IPS-15b (cell line): ENCODE results near the gene SETD1A.
"Not testable (repeated sequence)": the region's sequence is repeated elsewhere in the genome, so short reads cannot be mapped to it uniquely, and the experiment has no call there.

Experiments
- H3K27me3 ChIP-seq: one replicate; pipeline ENCODE4 v1.6.1; 2013; ENCODE audit warnings: low read length; ENCODE audit not compliant: control insufficient read depth, insufficient read depth
- H3K36me3 ChIP-seq: one replicate; pipeline ENCODE4 v1.6.1; 2013; ENCODE audit warnings: low read length; ENCODE audit not compliant: control insufficient read depth, insufficient read depth
- H3K4me1 ChIP-seq: one replicate; pipeline ENCODE4 v1.6.1; 2013; ENCODE audit warnings: mild to moderate bottlenecking, low read length; ENCODE audit not compliant: control insufficient read depth, insufficient read depth
- H3K4me3 ChIP-seq: one replicate; pipeline ENCODE4 v1.5.1; 2013; ENCODE audit warnings: low read depth, low read length
- H3K9ac ChIP-seq: one replicate; pipeline ENCODE4 v1.6.1; 2013; ENCODE audit warnings: low read depth, mild to moderate bottlenecking, low read length
- H3K9me3 ChIP-seq: one replicate; pipeline ENCODE4 v1.6.1; 2013; ENCODE audit warnings: mild to moderate bottlenecking, low read length; ENCODE audit not compliant: control insufficient read depth, insufficient read depth

SETD1A gene

DNA sequence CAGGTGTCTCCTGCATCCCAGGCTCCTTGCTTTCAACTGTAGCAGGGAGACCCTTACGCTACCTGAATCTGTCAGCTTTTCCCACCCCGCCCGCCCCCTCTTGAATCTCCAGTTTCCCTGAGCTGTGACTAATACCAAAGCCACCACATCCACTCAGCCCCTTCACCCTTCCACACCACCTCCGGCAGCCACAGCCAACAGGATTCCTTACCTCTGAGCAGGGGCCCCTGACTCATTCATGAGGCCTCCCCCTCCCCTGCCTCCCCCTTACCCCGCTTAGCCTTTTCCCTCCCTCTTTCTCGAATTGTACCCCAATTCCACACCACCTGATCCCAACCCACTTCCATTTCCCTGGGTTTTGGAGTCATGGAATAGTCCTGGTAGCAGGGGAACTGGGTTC lies 50.6 kb downstream of the SETD1A start:
- no peaks in the 10 kb centered on the region for H3K9me3 ChIP-seq
- no peak overlapping the region for H3K4me3 ChIP-seq
- H3K36me3 ChIP-seq, result no peaks in the 10 kb centered on the region
- H3K27me3 ChIP-seq, result peaks cover 5% of the 10 kb centered on the region
- H3K9ac ChIP-seq, result no peak overlapping the region
- H3K4me1 ChIP-seq, result no peaks in the 10 kb centered on the region

- Histone ChIP-seq H3K4me3 (no peak overlapping the region), H3K36me3 (no peaks in the 10 kb centered on the region), H3K4me1 (no peaks in the 10 kb centered on the region), H3K9me3 (no peaks in the 10 kb centered on the region), H3K9ac (no peak overlapping the region), H3K27me3 (peaks cover 6% of the 10 kb centered on the region)
Observed at GRCh38 chr16:31008551-31008950, 51.0 kb downstream of the SETD1A start.

GRCh38 chr16:31009120-31009519 lies 51.6 kb downstream of the SETD1A start:
- Histone ChIP-seq H3K27me3 (peaks cover 7% of the 10 kb centered on the region), H3K36me3 (no peaks in the 10 kb centered on the region), H3K4me3 (no peak overlapping the region), H3K9ac (no peak overlapping the region), H3K9me3 (no peaks in the 10 kb centered on the region), H3K4me1 (no peaks in the 10 kb centered on the region)

DNA sequence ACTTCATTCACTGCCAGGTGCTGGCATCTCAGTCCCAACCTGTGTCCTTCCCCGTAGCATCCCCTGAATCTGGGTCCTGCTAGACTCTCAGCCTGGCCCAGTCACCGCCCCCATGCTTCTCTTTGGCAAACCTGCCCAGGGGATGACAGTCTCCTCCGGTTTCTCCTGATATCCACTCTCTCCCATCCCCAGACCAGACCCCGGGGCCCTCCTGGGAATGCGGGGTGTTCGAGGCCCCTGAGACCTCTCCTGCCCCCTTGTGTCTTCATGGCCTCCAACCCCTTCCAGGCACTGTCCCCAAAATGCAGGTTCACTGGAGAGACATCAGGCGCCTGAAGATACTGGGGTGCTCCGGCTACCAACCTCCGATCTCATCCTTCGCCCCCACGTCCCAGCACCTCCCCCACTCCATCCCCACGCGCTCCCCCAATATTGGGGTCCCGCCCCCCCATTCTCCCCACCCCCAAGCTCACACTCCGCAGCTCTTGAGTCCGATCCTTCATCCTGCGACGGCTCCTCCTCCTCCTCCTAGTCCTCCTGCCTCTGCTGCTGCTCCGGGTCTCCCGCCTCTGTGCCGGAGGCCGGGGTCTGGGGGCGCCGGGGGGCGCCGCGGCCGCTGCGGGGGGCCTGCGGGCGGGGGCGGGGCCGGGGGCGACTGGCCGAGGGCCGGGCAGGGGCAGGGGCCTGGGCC lies 52.5 kb downstream of the SETD1A start:
- H3K27me3 ChIP-seq, result peaks cover 7% of the 10 kb centered on the region
- H3K9ac ChIP-seq, result no peak overlapping the region
- no peaks in the 10 kb centered on the region for H3K36me3 ChIP-seq
- H3K4me1 ChIP-seq, result no peaks in the 10 kb centered on the region
- H3K9me3 ChIP-seq, result no peaks in the 10 kb centered on the region
- H3K4me3 ChIP-seq, result peak overlapping the region; percentile 71

DNA sequence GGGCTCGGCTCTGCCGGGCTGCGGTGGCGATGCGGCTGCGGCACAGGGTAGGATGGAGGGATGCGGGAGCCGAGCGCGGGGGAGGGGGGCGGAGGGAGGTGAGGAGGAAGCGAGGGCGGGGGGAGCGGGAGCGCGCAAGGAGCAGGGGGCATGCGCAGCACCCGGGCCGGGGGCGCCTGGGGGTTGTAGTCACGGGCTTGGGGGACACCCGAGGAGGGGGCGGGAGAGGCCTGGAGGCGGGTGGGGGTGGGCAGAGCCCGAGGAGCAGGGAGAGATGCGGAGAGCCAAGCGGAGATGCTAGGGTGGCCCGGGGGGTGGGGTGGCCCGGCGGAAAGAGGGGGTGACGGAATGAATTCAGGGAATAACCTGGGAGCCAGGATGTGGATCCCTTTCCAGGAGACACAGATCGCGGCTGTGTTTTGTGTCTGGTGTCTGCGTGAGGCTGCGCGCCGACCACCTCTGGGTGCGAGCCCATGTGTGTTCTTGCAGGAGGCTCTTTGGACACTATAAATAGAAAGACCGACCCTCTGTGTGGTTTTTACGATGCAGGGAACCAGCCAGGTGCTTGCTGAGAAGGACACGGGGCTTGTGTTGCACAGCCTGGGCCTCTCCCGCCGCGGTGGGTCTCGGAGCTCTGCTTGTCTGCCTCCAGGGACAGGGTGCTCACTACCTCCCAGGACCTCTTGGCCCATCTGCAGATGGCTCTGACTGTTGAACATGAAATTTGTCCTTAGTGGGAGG lies 53.2 kb downstream of the SETD1A start, which contains the start of gene STX1B:
TSS of gene STX1B (minus strand) at position 54 of the 741 bp plus-strand sequence. CDS start 242 bp downstream, outside the sequence.
- Histone ChIP-seq H3K9ac (no peak within 1 kb of the TSS), H3K4me1 (no peaks in the 10 kb centered on the region), H3K9me3 (no peaks in the 10 kb centered on the region), H3K27me3 (peaks cover 7% of the 10 kb centered on the region), H3K4me3 (peak within 1 kb of the TSS; percentile 71), H3K36me3 (no peaks in the 10 kb centered on the region)

GRCh38 chr16:31011815-31012214 lies 54.3 kb downstream of the SETD1A start:
- not testable (repeated sequence) for H3K4me1 ChIP-seq, H3K4me3 ChIP-seq, H3K36me3 ChIP-seq, H3K9me3 ChIP-seq, H3K27me3 ChIP-seq, H3K9ac ChIP-seq

DNA sequence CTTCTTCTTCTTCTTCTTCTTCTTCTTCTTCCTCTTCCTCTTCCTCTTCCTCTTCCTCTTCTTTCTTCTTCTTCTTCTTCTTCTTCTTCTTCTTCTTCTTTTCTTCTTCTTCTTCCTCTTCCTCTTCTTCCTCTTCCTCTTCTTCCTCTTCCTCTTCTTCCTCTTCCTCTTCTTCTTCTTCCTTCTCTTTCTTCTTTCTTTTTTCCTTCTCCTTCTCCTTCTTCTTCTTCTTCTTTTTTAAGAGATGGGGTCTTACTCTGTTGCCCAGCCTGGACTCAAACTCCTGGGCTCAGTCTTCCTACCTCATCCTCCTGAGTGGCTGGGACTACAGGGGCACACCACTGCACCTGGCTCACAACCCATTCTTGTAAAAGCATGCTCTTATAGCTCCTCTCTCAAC lies 55.7 kb downstream of the SETD1A start:
- H3K9me3 ChIP-seq, H3K4me1 ChIP-seq, H3K27me3 ChIP-seq, H3K4me3 ChIP-seq, H3K9ac ChIP-seq, H3K36me3 ChIP-seq: not testable (repeated sequence)

- Histone ChIP-seq H3K36me3 (no peaks in the 10 kb centered on the region), H3K27me3 (peaks cover 7% of the 10 kb centered on the region), H3K4me3 (no peak overlapping the region), H3K9ac (no peak overlapping the region), H3K9me3 (no peaks in the 10 kb centered on the region), H3K4me1 (no peaks in the 10 kb centered on the region)
Observed at GRCh38 chr16:31016018-31016417, 58.5 kb downstream of the SETD1A start.

DNA sequence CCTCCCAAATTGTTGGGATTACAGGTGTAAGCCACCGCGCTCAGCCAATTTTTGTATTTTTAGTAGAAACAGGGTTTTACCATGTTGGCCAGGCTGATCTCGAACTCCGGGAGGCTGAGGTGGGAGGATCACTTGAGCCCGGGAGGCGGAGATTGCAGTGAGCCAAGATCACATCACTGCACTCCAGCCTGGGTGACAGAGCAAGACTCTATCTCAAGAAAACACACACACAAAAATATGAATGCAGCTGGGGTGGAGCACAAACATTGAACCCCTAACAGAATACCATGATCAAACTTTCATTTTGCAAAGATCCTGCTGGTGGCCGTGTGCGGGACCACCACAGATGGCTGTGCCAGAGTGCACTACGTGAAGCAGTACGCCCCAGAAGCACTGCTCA lies 60.2 kb downstream of the SETD1A start:
- not testable (repeated sequence) for H3K4me1 ChIP-seq, H3K27me3 ChIP-seq, H3K36me3 ChIP-seq, H3K4me3 ChIP-seq, H3K9me3 ChIP-seq
- H3K9ac ChIP-seq, result peak overlapping the region; percentile 3

GRCh38 chr16:31020536-31020935 lies 63.0 kb downstream of the SETD1A start:
- Histone ChIP-seq H3K4me3 (no peak overlapping the region), H3K9ac (no peak overlapping the region), H3K27me3 (no peaks in the 10 kb centered on the region), H3K9me3 (no peaks in the 10 kb centered on the region), H3K36me3 (no peaks in the 10 kb centered on the region), H3K4me1 (no peaks in the 10 kb centered on the region)

DNA sequence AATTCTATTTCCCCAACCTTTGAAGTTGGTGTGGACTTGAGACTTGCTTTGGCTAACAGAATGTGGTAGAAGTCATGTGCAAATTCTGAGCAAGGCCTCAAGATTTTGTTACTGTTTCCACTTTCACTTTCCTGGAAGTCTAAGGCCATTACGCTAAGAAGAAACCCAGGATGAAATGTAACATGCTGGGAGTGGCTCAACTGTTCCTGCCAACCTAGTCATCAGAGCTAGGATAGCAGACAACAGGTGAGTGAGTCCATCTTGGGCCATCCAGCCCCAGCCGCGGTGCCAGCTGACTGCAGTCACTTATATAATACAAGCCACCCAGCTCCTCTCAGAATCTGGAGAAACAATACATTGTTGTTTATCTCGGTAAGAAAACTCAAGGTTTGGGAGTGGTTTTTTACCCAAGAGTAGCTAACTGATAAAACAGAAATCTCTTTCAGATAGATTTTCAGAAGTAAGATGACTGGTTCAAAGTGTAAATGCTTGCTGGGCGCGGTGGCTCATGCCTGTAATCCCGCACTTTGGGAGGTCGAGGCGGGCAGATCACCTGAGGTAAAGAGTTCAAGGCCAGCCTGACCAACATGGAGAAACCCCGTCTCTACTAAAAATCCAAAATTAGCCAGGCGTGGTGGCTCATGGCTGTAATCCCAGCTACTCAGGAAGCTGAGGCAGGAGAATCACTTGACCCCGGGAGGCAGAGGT lies 65.1 kb downstream of the SETD1A start:
- H3K9ac ChIP-seq, result no peak overlapping the region
- H3K4me1 ChIP-seq, result no peaks in the 10 kb centered on the region
- no peaks in the 10 kb centered on the region for H3K27me3 ChIP-seq
- no peaks in the 10 kb centered on the region for H3K36me3 ChIP-seq
- H3K9me3 ChIP-seq, result no peaks in the 10 kb centered on the region
- no peak overlapping the region for H3K4me3 ChIP-seq

- no peak overlapping the region for H3K9ac ChIP-seq
- no peaks in the 10 kb centered on the region for H3K36me3 ChIP-seq
- no peaks in the 10 kb centered on the region for H3K9me3 ChIP-seq
- no peaks in the 10 kb centered on the region for H3K4me1 ChIP-seq
- H3K27me3 ChIP-seq, result no peaks in the 10 kb centered on the region
- H3K4me3 ChIP-seq, result no peak overlapping the region
Observed at GRCh38 chr16:31023252-31023602, 65.7 kb downstream of the SETD1A start.
